ENCODE results near the gene LRRN2.

DNA sequence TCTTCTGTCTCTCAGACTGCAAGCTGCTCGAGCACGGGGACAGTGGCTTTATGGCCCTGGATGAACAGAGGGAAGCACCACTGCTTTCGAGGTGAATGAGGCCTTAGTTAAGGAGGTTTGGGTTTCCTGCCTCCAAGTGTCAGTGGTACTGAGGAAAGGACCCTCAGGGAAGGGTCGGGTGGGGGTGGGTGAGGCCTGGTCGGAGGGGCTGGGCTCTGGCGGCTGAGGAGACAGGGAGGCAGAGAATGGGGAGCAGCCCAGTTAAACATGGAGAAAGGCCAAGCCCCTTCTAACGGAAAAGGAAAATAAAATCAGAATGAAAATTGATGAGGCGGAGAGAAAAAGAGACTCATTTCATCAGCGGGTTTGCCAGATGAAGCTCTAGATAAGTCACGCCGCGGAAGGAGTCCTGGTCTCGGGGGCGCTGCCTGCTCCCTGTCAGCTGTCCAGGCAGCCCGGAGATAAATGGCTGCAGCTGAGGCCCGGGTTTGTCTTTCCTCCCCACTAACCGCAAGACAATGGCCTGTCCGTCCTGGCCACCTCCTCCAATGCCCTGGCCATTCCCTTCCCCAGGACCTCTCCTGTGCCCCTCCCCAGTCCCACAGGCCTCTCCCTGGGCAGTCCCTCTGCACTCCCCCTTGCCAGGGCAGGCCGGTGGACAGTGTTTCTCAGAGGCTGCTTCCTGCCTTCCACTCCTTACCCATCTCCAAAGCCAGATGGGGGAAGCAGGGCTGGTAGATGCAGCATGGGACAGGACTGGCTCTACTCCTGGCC, 55.2 kb downstream of the LRRN2 start:
- TF ChIP-seq ZBTB7A (IDR thresholded peaks at IDR 0.05; ENCODE audit: low read depth) (no peak), YY1 (IDR thresholded peaks at IDR 0.05; ENCODE audit: low read depth) (no peak), FOXM1 (IDR thresholded peaks at IDR 0.05; ENCODE audit: borderline replicate concordance, low read depth) (no peak), MAX (IDR thresholded peaks at IDR 0.05) (no peak)
- TF ChIP-seq, protein P1, sequence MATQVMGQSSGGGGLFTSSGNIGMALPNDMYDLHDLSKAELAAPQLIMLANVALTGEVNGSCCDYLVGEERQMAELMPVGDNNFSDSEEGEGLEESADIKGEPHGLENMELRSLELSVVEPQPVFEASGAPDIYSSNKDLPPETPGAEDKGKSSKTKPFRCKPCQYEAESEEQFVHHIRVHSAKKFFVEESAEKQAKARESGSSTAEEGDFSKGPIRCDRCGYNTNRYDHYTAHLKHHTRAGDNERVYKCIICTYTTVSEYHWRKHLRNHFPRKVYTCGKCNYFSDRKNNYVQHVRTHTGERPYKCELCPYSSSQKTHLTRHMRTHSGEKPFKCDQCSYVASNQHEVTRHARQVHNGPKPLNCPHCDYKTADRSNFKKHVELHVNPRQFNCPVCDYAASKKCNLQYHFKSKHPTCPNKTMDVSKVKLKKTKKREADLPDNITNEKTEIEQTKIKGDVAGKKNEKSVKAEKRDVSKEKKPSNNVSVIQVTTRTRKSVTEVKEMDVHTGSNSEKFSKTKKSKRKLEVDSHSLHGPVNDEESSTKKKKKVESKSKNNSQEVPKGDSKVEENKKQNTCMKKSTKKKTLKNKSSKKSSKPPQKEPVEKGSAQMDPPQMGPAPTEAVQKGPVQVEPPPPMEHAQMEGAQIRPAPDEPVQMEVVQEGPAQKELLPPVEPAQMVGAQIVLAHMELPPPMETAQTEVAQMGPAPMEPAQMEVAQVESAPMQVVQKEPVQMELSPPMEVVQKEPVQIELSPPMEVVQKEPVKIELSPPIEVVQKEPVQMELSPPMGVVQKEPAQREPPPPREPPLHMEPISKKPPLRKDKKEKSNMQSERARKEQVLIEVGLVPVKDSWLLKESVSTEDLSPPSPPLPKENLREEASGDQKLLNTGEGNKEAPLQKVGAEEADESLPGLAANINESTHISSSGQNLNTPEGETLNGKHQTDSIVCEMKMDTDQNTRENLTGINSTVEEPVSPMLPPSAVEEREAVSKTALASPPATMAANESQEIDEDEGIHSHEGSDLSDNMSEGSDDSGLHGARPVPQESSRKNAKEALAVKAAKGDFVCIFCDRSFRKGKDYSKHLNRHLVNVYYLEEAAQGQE (IDR thresholded peaks at IDR 0.05; ENCODE audit: low read depth): no peak

All from Ishikawa (cell line).